HG03103 (cell line): ENCODE measurements around the gene CDC42BPB.

ENCODE experiments used
- ATAC-seq: cut with Tn5 transposase; IDR thresholded peaks from one replicate; pipeline ENCODE4 v1.9.1; 2021; ENCODE audit warnings: low read depth; ENCODE audit not compliant: unreplicated experiment

The CDC42BPB gene

GRCh38 chr14:103073876-103074728, 16.8 kb upstream of the CDC42BPB start:
- ATAC-seq, result no peak

- ATAC-seq, result no peak
These were observed 16.1 kb upstream of the CDC42BPB start for GRCh38 chr14:103073367-103073875.

- no peak for ATAC-seq
These were observed 15.4 kb upstream of the CDC42BPB start for GRCh38 chr14:103072595-103073366.

GRCh38 chr14:103071544-103072251, 14.3 kb upstream of the CDC42BPB start:
- no peak for ATAC-seq

GRCh38 chr14:103070971-103071542, 13.7 kb upstream of the CDC42BPB start:
- ATAC-seq, result no peak

- ATAC-seq, result no peak
These were observed 13.0 kb upstream of the CDC42BPB start for GRCh38 chr14:103070263-103070885.

GRCh38 chr14:103068351-103069073, 11.2 kb upstream of the CDC42BPB start:
- no peak for ATAC-seq

GRCh38 chr14:103067231-103067954, 10.0 kb upstream of the CDC42BPB start:
- ATAC-seq, result no peak

GRCh38 chr14:103066399-103066798, 9.1 kb upstream of the CDC42BPB start:
- ATAC-seq, result no peak

GRCh38 chr14:103065861-103066260, 8.5 kb upstream of the CDC42BPB start:
- ATAC-seq, result no peak

GRCh38 chr14:103064978-103065377, 7.6 kb upstream of the CDC42BPB start:
- ATAC-seq, result no peak

- no peak for ATAC-seq
These were observed 7.1 kb upstream of the CDC42BPB start for GRCh38 chr14:103064436-103064835.

- ATAC-seq, result no peak
These were observed 4.2 kb upstream of the CDC42BPB start for GRCh38 chr14:103061482-103061976.

GRCh38 chr14:103059556-103059955, 2.2 kb upstream of the CDC42BPB start:
- ATAC-seq, result no peak

- no peak for ATAC-seq
These were observed 1.1 kb upstream of the CDC42BPB start for GRCh38 chr14:103058164-103059055.

GRCh38 chr14:103057028-103057371, 349 bp downstream of the CDC42BPB start:
- ATAC-seq, result no peak

GRCh38 chr14:103056322-103057027, 874 bp downstream of the CDC42BPB start:
- no peak for ATAC-seq
